Measurements from ENCODE around the gene HSP90AB1. TPM values are rescaled to one million over a fixed set of nuclear protein-coding genes. Genes with fewer than 3 reads are reported as not detected.

The HSP90AB1 gene
- total and polyA plus RNA-seq, 9 of the 15 experiments (the other 6 are each of a cell fraction or from before 2014, with no cell fraction given), result 1,780 to 3,358 (median 2,262) TPM

DNA sequence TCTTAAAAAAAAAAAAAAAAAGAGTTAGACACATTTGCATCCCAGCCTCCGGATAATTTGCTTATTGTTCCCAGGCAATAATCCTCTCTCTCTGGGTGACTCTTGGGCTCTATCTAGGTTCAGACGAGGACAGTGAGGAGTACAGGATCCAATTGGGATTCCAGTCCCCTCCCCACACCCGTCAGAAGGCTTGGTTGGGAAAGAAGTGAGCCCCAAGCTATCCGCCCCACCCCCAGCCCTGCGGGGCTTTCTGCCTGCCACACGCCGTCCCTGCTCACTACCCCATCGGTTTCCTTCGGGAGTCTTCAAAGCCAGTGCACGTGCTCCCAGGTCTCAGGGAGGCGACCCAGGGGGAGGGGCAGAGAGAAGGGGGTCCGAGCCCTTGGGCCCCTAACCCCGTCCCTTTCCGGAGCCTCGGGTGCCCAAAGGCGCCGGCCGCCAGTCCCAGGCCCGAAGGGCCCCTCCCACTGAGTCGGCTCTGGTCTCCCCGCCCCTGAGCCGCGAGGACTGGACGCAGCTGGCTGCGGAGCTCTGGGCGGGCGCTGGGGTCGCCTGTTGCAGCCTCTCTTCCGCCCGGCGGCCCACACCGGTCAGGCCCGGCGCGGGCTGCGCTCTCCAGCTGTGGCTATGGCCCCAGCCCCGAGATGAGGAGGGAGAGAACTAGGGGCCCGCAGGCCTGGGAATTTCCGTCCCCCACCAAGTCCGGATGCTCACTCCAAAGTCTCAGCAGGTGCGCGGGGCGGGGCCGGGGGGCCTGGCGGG is 27.7 kb upstream of the HSP90AB1 start (continued):
- TF ChIP-seq, protein P1, sequence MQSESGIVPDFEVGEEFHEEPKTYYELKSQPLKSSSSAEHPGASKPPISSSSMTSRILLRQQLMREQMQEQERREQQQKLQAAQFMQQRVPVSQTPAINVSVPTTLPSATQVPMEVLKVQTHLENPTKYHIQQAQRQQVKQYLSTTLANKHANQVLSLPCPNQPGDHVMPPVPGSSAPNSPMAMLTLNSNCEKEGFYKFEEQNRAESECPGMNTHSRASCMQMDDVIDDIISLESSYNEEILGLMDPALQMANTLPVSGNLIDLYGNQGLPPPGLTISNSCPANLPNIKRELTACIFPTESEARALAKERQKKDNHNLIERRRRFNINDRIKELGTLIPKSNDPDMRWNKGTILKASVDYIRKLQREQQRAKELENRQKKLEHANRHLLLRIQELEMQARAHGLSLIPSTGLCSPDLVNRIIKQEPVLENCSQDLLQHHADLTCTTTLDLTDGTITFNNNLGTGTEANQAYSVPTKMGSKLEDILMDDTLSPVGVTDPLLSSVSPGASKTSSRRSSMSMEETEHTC (IDR thresholded peaks at IDR 0.05), result no peak
- TF ChIP-seq ARHGAP35 (IDR thresholded peaks at IDR 0.05; ENCODE audit: partially characterized antibody) (no peak), ZFP30 (CRISPR knock-in tag; IDR thresholded peaks at IDR 0.05; ENCODE audit: borderline replicate concordance) (no peak), SMAD2 (IDR thresholded peaks at IDR 0.05; ENCODE audit: low read depth, low read length) (no peak), ZZZ3 (IDR thresholded peaks at IDR 0.05) (no peak), SMARCB1 (IDR thresholded peaks at IDR 0.05; ENCODE audit: insufficient read length, low read depth) (no peak), GMEB1 (CRISPR knock-in tag; IDR thresholded peaks at IDR 0.05) (no peak), WHSC1 (IDR thresholded peaks at IDR 0.05; ENCODE audit: low read length) (no peak), EGR1 (conservative IDR thresholded peaks at IDR 0.05) (no peak), NFRKB (IDR thresholded peaks at IDR 0.05; ENCODE audit: low read depth) (0 out of 2 replicates have a peak, but pooled peaks have one; percentile 44), ZFP1 (CRISPR knock-in tag; IDR thresholded peaks at IDR 0.05) (no peak), ZNF79 (CRISPR knock-in tag; IDR thresholded peaks at IDR 0.05; ENCODE audit: low read depth) (no peak), ZNF165 (CRISPR knock-in tag; IDR thresholded peaks at IDR 0.05; ENCODE audit: borderline replicate concordance) (no peak), SP2 (IDR thresholded peaks at IDR 0.05; ENCODE audit: extremely low read depth, low read depth, low read length, poor library complexity, severe bottlenecking) (no peak), RCOR1 (IDR thresholded peaks at IDR 0.05; ENCODE audit: borderline replicate concordance in 1 of 2, low read depth in 2 of 2, low read length in 2 of 2) (no peak)
- TF ChIP-seq, protein P2, sequence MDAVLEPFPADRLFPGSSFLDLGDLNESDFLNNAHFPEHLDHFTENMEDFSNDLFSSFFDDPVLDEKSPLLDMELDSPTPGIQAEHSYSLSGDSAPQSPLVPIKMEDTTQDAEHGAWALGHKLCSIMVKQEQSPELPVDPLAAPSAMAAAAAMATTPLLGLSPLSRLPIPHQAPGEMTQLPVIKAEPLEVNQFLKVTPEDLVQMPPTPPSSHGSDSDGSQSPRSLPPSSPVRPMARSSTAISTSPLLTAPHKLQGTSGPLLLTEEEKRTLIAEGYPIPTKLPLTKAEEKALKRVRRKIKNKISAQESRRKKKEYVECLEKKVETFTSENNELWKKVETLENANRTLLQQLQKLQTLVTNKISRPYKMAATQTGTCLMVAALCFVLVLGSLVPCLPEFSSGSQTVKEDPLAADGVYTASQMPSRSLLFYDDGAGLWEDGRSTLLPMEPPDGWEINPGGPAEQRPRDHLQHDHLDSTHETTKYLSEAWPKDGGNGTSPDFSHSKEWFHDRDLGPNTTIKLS (IDR thresholded peaks at IDR 0.05; ENCODE audit: borderline replicate concordance, low read depth), result no peak
- TF ChIP-seq, protein P3, sequence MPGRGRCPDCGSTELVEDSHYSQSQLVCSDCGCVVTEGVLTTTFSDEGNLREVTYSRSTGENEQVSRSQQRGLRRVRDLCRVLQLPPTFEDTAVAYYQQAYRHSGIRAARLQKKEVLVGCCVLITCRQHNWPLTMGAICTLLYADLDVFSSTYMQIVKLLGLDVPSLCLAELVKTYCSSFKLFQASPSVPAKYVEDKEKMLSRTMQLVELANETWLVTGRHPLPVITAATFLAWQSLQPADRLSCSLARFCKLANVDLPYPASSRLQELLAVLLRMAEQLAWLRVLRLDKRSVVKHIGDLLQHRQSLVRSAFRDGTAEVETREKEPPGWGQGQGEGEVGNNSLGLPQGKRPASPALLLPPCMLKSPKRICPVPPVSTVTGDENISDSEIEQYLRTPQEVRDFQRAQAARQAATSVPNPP (IDR thresholded peaks at IDR 0.05; ENCODE audit: borderline replicate concordance, insufficient read depth, insufficient read length), result no peak
- TF ChIP-seq, protein P4, sequence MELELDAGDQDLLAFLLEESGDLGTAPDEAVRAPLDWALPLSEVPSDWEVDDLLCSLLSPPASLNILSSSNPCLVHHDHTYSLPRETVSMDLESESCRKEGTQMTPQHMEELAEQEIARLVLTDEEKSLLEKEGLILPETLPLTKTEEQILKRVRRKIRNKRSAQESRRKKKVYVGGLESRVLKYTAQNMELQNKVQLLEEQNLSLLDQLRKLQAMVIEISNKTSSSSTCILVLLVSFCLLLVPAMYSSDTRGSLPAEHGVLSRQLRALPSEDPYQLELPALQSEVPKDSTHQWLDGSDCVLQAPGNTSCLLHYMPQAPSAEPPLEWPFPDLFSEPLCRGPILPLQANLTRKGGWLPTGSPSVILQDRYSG (tag; conservative IDR thresholded peaks at IDR 0.05; ENCODE audit: low read depth), result no peak
- TF ChIP-seq, protein P5, sequence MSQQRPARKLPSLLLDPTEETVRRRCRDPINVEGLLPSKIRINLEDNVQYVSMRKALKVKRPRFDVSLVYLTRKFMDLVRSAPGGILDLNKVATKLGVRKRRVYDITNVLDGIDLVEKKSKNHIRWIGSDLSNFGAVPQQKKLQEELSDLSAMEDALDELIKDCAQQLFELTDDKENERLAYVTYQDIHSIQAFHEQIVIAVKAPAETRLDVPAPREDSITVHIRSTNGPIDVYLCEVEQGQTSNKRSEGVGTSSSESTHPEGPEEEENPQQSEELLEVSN (IDR thresholded peaks at IDR 0.05; ENCODE audit: borderline replicate concordance in 1 of 2, extremely low read depth in 1 of 2, insufficient read depth in 1 of 2, insufficient read length in 1 of 2, low read depth in 1 of 2, low read length in 1 of 2, poor library complexity in 1 of 2, severe bottlenecking in 1 of 2), result peak; percentile 43 to 84

All from K562 (cell line).